Measurements from ENCODE around the gene CAPN9.

Gene CAPN9

DNA sequence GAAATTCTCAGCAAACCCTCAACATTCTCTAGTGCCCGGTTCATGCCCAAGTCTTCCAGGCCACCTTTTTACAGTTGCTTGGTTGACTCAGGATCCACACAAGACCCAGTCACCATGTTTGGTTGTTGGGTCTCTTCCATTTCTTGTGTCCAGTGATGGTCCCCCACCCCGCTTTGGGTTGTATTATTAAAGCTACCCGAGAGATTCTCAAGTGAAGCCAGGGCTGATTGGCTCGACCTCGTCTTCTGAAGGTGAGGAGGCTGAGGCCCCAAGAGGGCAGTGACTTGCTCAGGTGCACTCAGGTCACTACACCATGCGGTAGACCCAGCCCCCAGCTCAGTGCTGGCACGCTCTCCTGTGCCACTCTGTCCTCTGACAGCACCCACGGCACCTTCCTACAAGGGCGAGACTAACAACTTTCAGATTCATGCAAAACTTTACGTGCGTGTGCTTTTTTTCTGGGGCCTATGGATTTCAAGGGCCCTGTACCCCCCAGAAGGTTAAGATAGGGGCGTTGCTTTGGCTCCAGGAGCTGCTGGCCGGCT, 50.3 kb downstream of the CAPN9 start:
- no peak for TF ChIP-seq POLR2A (IDR thresholded peaks at IDR 0.05; ENCODE audit: low read depth, low read length)
- DNase-seq (ENCODE audit: insufficient read length, low spot score) = no peak
- FAIRE-seq = no peak

DNA sequence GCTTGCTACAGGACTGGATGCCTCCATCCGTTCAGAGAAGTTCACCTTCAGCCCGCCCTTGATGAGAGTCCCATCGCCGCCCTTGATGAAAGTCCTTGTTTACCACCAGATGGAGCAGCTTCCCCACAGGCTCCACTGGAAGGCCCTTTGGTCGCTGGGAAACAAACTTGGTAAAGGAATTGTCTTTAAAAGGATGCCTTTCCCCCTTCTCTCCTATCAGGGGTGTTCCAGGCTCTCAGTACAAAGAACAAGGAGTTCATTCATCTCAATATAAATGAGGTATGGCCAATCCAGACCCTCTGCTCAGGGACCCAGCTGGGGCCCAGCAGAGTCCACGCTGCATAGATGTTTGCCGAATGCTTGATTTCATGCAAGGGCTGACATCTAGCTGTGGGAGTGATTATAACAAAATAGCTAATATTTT, 50.8 kb downstream of the CAPN9 start:
- DNase-seq (ENCODE audit: insufficient read length, low spot score) (peak; percentile 40), FAIRE-seq (no peak)
- TF ChIP-seq POLR2A (IDR thresholded peaks at IDR 0.05; ENCODE audit: low read depth, low read length) = no peak

DNA sequence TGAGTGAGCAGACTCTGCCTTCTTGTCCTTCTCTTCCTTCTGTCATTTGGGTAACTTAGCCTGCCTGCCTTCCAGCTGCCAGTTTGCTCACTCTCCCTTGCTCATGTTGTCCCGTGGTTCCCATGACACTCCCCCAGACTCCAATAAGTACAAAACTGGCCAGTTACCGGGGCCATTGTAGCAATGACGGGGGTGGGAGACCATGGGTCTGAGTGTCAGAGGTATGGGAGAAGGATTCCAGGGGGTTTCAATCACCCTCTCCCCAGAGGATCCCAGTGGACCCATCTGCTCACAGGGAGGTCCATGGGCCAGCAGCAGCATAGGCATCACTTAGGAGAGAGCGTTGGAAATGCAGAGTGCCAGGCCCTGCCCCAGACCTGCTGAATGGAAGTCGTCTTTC, 51.3 kb downstream of the CAPN9 start:
- FAIRE-seq (no peak), DNase-seq (ENCODE audit: insufficient read length, low spot score) (no peak)
- TF ChIP-seq POLR2A (IDR thresholded peaks at IDR 0.05; ENCODE audit: low read depth, low read length) = no peak

DNA sequence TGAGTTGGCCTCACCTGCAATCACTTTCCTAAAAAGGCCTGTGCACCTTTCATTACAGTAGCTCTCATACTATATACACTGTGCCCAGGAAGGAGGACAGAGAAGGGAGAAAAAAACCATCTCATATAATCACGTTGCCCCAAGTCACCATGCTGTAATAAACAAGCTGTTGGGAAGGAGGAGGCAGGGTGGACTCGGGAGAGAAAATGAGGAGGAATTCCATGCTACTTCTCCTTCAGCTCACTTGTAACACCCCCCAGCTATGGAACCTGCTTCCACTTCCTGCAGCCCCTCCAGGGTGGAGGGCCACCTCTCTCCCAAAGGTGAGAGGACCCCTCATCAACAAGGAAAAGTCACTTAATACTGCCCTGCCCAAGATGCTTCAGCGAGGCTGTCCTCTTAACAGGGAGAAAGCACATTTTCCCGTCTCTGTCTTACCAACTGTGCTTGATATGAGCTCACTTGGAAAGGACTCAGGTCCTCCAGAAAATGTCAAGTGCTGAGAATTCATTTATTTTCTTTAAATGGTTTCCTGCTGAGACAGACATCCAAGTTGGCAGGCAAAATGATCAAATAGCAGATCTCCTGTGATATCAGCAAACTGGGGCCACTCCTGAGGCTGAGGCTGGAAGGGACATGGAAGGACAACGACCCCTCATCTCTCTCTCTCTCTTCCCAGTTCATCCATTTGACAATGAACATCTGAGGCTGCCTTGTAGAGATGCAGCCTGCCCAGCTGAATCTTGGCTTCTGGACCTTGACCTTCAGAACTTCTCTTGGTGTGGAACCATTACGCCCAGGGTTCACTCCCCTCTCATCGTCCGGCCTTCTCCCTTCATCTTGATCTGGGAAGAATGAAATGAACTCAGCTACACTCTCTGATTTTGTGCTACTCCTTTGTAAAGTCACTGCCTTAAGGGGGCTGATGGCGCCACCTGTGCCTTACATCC, 54.0 kb downstream of the CAPN9 start:
- no peak for FAIRE-seq
- no peak for DNase-seq (ENCODE audit: insufficient read length, low spot score)
- TF ChIP-seq POLR2A (IDR thresholded peaks at IDR 0.05; ENCODE audit: low read depth, low read length) = no peak

DNA sequence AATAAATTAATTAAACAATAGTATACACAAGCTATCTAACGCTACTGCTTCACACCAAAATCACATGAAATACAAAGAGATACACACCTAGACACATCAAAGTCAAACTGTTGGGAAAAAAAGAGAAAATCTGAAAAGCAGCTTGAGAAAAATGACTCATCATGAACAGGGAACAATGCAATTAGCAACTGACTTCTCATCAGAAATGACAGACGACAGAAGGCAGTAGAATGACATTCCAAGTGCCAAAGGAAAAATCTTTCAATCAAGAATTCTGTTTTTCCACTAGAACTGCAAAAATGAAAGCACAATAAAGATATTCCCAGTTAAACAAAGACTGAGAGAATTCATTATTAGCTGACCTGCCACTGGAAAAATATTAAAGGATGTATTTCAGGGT, 57.2 kb downstream of the CAPN9 start:
- no peak for TF ChIP-seq POLR2A (IDR thresholded peaks at IDR 0.05; ENCODE audit: low read depth, low read length)
- no peak for FAIRE-seq
- no peak for DNase-seq (ENCODE audit: insufficient read length, low spot score)

DNA sequence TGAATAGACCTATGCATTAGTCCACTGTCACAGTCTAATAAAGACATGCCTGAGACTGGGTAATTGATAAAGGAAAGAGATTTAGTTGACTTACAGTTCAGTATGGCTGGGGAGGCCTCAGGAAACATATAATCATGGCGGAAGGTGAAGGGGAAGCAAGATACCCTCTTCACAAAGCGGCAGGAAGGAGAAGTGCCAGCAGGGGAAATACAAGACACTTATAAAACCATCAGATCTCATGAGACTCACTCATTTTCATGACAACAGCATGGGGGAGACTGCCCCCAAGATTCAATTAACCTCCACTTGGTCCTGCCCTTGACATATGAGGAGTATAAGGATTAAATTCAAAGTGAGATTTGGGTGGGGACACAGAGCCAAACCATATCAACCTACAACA, 59.4 kb downstream of the CAPN9 start:
- DNase-seq (ENCODE audit: insufficient read length, low spot score) = no peak
- no peak for TF ChIP-seq POLR2A (IDR thresholded peaks at IDR 0.05; ENCODE audit: low read depth, low read length)
- no peak for FAIRE-seq

DNA sequence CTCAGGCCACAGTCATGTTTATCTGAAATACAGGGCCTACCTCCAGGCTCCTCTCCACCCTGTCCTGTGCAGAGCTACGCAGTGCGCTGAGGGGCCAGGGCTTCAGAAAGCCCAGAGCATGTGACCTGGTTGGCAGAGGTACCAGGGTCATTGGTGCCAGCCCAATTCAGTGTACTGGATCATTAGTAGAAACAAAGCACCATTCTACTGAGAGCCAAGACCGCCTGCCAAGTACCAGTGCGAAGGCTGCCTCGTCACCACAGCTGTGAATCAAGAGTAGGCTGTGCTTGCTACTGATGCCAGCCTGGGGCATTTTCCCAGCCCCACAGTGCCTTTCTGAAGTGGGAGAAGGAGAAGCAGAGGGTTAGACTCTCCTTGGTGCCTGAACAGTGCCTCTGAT, 59.8 kb downstream of the CAPN9 start:
- FAIRE-seq = no peak
- TF ChIP-seq POLR2A (IDR thresholded peaks at IDR 0.05; ENCODE audit: low read depth, low read length) = no peak
- no peak for DNase-seq (ENCODE audit: insufficient read length, low spot score)

DNA sequence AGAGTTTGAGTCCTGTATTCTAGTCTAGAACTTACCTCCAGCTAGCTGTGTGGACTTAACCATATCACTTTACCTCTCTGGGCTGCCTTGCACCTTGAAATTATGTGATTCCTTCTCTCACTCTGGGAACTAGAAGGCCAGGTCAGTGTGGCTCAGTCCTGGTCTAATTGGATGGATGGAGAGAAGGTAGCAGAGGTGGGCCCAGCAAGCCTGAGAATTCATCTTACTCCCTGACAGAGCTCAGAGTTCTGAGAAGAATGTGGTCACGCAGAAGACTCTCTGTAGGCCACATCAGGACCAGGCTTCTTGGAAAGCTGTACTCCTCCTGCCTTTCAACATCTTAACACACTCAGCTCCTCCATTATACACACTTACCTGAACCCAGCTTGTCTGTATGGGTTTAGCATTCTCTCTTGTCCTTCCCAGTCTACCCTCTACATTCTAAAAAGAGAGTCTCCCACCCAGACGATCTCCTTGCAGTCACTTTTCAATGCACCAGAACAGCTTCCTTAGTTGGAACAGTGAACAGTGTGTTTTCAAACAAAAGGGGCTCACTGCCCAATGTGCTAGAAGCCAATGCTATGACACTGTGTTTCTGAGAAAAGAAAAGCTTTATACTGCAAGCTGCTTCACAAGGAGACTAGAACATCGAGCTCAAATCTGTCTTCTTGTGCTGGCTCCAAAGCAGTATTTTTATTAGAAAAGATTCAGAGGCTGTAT, 60.5 kb downstream of the CAPN9 start:
- no peak for TF ChIP-seq POLR2A (IDR thresholded peaks at IDR 0.05; ENCODE audit: low read depth, low read length)
- FAIRE-seq (no peak), DNase-seq (ENCODE audit: insufficient read length, low spot score) (no peak)

DNA sequence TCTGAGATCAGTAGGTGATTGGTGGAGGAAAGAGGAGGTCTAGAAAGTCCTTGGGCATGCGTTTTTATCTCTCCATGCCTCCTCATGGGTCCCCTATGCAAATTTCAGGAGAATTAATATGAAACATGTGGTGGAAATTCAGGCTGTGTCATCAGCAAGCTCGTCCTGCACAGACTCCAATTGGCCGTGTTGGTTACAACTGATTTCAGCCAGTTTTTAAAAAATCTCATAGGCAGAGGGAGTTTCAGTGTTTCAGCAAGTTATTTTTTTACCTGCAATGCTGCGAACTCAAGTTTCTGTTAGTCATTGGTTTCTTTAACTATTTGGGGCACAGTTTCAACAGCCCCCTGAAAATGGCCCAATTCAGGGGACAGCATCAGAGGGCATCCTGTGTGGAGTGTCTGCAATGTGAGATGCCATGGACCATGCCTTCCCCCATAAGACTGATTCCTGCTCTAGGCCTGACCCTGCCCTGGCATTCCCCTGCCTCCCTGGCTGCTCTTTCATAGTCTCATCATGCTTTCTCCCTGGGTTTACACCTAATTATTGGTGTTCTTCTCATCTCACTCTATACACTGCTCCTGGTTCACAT, 61.2 kb downstream of the CAPN9 start:
- DNase-seq (ENCODE audit: insufficient read length, low spot score) (no peak), FAIRE-seq (no peak)
- TF ChIP-seq POLR2A (IDR thresholded peaks at IDR 0.05; ENCODE audit: low read depth, low read length) = no peak

DNA sequence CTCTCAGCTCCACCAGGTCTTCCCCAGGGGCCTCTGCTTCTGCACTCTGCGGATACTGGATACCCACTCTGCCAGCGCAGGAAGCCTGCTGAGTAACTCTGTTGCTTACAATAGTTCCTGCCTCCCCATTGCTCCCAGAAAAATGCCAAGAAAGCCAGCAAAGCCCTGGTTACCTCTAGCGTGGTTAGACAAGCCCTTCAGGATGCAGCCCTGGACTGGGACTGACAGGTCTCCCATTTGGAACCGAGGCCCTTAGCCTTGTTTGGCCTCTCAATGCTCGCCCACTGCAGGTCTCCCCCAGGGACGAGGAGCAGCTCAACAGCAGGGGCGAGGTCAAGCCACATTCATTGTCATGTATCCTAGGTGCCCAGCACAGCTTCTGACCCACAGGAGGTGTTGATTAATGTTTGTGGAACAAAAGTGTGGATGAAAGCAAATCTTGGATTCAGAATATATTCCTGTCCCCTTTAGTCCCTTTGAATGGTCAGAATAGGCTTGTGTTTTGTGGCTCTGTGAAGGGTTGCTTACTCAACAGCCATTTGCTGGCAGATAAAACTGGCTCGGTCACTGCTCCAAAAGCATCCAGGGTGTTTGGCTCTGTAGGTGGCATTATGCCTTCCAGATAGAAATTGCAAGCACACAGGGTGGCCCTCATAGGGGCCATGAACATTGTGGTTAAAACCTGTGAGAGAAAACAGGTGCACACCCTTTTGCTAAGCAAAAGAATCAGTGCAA, 62.2 kb downstream of the CAPN9 start:
- DNase-seq (ENCODE audit: insufficient read length, low spot score) = no peak
- TF ChIP-seq POLR2A (IDR thresholded peaks at IDR 0.05; ENCODE audit: low read depth, low read length) = no peak
- no peak for FAIRE-seq

DNA sequence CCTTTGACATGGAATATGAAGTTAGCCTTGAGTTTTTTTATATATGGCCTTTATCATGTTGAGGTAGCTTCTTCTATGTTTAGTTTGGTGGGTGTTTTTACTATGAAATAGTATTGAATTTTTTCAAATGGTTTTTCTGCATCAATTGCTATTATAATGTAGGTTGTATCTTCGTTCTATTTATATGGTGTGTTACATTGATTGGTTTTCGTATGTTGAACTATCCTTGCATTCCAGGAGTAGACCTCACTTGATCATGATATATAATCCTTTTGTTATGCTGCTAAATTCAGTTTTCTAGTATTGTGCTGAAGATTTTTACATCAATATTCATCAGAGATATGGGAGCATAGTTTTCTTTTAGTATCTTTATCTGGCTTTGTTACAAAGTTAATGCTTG, 65.4 kb downstream of the CAPN9 start:
- TF ChIP-seq POLR2A (IDR thresholded peaks at IDR 0.05; ENCODE audit: low read depth, low read length) = no peak
- no peak for DNase-seq (ENCODE audit: insufficient read length, low spot score)
- FAIRE-seq = no peak

DNA sequence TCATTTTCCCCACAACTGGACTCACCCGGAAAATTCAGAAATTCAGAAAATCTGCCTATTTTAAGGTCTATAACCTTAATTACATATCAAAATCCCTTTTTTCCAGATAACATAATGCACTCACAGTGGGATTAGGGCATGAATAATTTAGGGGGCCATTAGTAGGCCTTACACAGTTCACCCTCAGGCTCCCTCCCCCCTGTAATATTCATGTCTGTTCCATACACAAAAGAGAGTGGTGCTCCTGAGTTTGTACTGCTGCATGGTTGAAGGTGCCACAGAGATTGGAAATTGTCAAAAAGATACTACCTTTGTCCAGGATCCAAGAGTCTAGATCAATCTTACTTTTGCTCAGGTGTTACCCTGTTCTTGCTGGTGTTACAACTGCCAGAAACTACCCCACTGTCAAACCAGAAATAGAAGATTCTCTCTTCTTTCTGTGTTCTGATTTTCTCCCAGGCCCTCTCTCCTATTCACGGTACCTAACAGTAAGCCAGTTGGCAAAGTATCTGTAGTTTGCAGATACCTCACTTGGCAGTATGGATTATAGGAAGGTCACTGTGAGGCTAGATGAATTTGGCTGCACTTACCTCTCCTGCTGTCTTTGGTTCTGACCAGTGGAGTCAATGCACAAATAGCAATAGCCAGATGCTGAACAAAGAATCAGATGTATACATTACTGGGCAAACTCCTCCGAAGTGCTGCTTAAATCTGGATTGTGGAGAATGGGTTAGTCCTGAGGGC, 67.9 kb downstream of the CAPN9 start:
- no peak for DNase-seq (ENCODE audit: insufficient read length, low spot score)
- TF ChIP-seq POLR2A (IDR thresholded peaks at IDR 0.05; ENCODE audit: low read depth, low read length) = no peak
- FAIRE-seq = no peak

DNA sequence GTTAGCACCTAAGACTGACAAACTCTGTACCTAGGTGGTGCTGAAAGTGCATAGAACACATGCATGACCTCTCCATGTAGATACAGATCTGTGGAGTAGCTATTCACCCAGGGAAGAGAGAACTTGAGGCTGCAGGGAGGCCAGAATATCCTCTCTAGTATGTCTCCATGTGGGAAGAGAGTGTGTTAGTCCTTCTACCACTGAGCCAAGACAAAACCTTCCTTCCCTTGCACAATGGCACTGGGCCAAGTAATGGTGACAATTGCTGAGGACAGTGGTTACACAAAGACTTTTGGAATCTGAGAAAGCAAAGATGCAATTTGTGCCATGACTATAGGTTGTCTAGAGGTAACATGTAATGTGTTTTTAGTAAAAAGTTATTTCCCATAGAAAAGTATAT, 68.8 kb downstream of the CAPN9 start:
- no peak for DNase-seq (ENCODE audit: insufficient read length, low spot score)
- no peak for TF ChIP-seq POLR2A (IDR thresholded peaks at IDR 0.05; ENCODE audit: low read depth, low read length)
- no peak for FAIRE-seq

Measured in H54 (cell line).